AG10803 (cell line): ENCODE data around the gene TMEM243.
A peak's percentile ranks its signal among the peaks of the same experiment; 100 is the strongest.

Experiments used
- DNase-seq: peaks from one replicate; pipeline ENCODE4 v3.0.0; 2010; ENCODE audit warnings: low read depth
- H3K4me3 ChIP-seq: 2 replicates; pipeline ENCODE4 v1.5.1; 2011; ENCODE audit warnings: mild to moderate bottlenecking, low read length, control low read depth
- TF ChIP-seq, protein P1 (sequence below): conservative IDR thresholded peaks from 2 replicates; pipeline ENCODE4 v1.5.1; 2011; ENCODE audit warnings: mild to moderate bottlenecking, low read length, control low read depth, inconsistent platforms

Gene TMEM243

DNA sequence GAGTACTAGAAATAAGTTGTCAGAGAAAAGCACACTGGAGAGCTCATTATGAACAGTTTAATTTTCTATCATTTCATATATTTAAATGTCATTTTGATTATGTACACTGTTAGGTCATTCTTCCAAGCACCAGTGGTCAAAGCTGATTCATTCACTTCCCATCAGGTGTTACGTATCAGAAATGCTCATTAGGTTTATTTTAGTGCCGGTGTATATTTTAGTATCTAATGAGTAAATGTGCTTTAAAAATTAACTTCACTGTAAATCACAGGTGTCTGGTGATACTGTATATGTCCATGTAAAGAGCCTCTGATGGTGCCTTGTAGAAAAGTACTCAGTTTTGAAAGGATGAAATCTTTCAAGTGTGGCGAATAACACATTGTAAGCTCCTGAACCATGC lies 63.7 kb downstream of the TMEM243 start:
- TF ChIP-seq, protein P1, sequence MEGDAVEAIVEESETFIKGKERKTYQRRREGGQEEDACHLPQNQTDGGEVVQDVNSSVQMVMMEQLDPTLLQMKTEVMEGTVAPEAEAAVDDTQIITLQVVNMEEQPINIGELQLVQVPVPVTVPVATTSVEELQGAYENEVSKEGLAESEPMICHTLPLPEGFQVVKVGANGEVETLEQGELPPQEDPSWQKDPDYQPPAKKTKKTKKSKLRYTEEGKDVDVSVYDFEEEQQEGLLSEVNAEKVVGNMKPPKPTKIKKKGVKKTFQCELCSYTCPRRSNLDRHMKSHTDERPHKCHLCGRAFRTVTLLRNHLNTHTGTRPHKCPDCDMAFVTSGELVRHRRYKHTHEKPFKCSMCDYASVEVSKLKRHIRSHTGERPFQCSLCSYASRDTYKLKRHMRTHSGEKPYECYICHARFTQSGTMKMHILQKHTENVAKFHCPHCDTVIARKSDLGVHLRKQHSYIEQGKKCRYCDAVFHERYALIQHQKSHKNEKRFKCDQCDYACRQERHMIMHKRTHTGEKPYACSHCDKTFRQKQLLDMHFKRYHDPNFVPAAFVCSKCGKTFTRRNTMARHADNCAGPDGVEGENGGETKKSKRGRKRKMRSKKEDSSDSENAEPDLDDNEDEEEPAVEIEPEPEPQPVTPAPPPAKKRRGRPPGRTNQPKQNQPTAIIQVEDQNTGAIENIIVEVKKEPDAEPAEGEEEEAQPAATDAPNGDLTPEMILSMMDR = no peak
- no peak for DNase-seq
- no peak overlapping the region for H3K4me3 ChIP-seq

DNA sequence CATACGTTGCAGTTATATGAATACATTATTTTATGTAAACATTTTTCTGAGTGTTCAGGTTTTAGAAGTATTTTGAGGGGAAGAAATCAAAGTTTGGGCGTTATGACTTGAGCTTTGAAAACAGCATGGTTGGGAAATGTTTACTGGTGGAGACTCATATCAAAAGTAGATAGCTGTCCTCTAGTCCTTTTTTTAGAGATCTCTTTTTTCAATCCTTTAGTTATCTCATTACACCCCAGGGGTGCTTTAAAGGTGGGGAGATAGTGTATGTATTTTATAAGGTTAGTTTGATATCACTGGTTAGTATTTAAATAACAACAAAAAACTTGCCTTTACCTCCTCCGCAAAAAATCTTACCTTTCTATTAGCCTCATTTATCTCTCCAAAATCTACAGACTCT lies 65.0 kb downstream of the TMEM243 start:
- peak overlapping the region; percentile 79 for H3K4me3 ChIP-seq
- no peak for DNase-seq

DNA sequence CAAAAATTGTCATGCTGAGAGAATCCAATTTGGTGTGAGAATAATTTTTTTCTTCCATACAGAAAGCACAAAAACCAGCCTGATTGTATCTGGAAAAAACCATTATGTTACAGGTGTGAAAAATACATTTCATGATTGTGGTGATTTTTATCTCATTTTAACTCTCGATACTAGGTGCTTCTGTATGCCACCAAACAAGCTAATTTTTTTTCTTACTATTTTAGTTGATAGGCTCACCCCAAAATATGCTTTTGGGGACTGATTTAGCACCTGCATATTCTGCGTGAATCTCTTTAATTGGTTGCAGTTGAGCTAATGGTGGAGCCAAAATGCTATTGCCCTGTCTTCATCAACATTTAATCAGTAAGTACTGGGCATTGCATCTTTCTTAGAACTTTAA lies 65.4 kb downstream of the TMEM243 start:
- TF ChIP-seq, protein P1 = no peak
- no peak for DNase-seq
- H3K4me3 ChIP-seq = peak overlapping the region; percentile 79

More for the DNA sequence above, 65.0 kb downstream of the TMEM243 start:
- TF ChIP-seq, protein P1 = no peak

DNA sequence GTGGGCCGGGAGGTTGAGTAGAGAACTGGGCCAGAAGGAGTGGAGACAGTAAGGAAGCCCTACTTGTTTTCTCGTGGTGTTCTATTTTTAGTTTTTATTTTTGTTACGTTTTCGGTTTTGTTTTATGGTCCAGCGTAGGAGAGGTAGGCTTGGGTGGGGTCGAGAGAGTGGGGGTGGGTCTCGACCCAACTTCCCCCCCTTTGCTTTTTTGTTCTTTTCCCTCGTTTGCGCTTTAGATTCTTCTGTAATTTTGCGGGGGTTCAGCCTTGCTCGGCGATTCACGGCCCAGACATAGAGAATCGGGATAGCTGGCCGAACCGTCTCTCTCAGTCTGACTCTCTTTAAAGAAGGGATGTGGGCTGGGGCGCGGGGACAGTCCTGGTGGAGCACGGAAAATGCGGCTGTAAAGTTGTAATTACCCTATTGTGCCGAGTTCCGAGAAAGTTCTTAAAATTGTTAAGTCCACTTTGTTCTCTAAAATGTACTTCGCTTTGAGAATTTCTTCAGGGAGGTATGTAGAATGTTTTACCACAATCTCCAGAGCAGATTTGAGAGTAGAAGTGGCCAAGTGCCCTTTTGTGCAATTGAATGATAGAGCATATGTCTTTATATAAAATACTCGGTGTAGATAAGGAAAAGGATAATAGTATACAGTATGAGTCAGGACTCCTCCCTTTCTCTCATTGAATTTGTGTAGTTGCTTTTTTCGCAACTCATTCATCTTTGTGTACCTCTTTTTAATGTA lies 66.5 kb downstream of the TMEM243 start:
- peak; percentile 11 for DNase-seq
- H3K4me3 ChIP-seq = peak overlapping the region; percentile 79
- TF ChIP-seq, protein P1 = no peak

DNA sequence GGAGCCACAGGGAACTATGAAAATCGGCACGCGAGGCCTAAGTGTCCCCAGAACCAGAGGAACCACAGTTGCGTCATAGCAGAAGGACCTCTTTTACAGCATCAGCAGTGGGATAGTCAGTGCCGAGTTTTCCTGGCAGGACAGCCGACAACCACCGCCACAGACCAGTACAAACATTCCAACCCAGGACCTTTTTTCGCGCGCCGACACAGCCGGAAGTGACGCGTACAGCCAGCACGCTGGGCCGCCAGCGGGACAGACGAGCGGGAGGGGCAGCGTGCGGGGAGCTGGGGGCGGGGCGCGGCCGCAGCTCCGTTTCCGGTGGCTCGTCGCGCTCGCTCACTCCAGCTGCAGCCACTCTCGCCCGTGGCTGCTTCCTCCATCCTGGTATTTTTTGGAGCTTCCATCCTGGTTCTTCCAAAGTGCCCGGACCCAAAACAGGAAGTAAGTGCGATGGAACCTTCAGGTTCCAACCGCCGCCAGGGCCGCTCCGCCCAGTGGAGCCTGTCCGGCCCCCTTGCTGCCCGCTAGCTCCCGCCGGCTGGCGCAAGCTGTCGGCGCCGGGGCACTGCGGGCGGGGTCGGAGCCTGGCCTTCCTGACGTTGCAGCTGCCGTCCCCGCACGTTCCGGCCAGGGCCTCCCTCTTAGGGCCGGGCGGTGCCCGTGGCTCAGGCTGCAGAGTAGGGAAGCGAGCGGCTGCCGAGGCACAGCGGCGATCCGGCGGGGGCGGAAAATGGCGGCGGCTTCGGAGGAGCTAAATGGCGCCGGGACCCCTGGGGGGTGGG lies 67.2 kb downstream of the TMEM243 start, which contains the start of gene DMTF1:
Gene DMTF1 (plus strand): TSS at position 342 of the 785 bp plus-strand sequence. CDS start 12,489 bp downstream, outside the sequence.
- peak; percentile 95 for DNase-seq
- TF ChIP-seq, protein P1 = no peak

DNA sequence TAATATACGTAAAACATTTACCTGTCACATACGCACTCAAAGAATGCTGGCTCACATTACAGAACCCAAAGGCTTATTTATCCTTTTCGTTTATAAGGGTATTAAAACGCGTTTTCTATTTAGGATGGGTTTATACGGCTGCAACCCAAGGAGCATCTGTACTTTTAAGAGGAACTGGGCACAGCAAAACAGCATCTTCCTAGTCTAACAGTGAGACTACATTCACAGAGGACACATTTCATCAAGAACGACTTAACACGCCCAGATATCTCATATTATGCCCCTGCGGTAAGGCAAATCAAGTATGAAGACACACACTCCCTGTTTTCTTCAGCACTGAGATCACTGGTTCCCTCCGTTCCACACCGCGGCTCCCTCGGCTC lies 67.8 kb downstream of the TMEM243 start:
- H3K4me3 ChIP-seq = peak overlapping the region; percentile 79
- TF ChIP-seq, protein P1 = no peak
- no peak for DNase-seq

More for the DNA sequence above, 67.2 kb downstream of the TMEM243 start, which contains the start of gene DMTF1:
- peak within 1 kb of the TSS; percentile 79 for H3K4me3 ChIP-seq
